ENCODE measurements around the gene ADM5. TPM values are rescaled to one million over a fixed set of nuclear protein-coding genes. Genes with fewer than 3 reads are reported as not detected.

Gene ADM5
- total RNA-seq, 1 experiment from 2014 or later = 1.4 TPM

GRCh38 chr19:49667473-49667872 is 21.9 kb upstream of the ADM5 start:
- no peak for DNase-seq
- H3K36me3 ChIP-seq (replicated peaks; ENCODE audit: control insufficient read depth, insufficient read depth, low read length) = peaks cover 14% of the 10 kb centered on the region
- no peaks in the 10 kb centered on the region for H3K27me3 ChIP-seq (ENCODE audit: control insufficient read depth, insufficient read depth, low read length)
- H3K4me3 ChIP-seq (ENCODE audit: insufficient read depth, low read depth, low read length) = no peak overlapping the region

DNA sequence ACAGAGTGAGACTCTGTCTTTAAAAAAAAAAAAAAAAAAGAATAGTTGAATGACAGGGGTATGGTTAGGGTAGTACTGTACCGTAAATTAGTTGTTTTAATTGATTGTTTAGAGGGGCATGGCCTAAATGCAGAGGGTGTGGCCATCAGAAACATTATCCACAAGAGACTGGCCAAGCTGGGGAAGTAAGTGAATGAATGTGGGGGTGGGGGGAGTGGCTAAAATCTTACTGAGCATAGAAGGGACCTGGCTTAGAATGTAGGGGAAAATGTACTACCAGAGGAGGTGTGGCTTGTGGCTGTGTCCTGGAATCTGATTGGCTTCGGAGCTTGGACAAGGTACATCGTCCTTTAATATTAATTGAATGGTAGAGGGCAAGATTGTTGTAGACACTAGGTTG is 19.9 kb upstream of the ADM5 start:
- H3K36me3 ChIP-seq (replicated peaks; ENCODE audit: control insufficient read depth, insufficient read depth, low read length) = peaks cover 12% of the 10 kb centered on the region
- H3K27me3 ChIP-seq (ENCODE audit: control insufficient read depth, insufficient read depth, low read length) = no peaks in the 10 kb centered on the region
- no peak for DNase-seq
- H3K4me3 ChIP-seq (ENCODE audit: insufficient read depth, low read depth, low read length) = no peak overlapping the region

- Histone ChIP-seq H3K27me3 (ENCODE audit: control insufficient read depth, insufficient read depth, low read length) (no peaks in the 10 kb centered on the region), H3K4me3 (ENCODE audit: insufficient read depth, low read depth, low read length) (peak overlapping the region; percentile 21), H3K36me3 (replicated peaks; ENCODE audit: control insufficient read depth, insufficient read depth, low read length) (peaks cover 9% of the 10 kb centered on the region)
- peak; percentile 96 for DNase-seq
Observed at GRCh38 chr19:49672131-49672919, 17.1 kb upstream of the ADM5 start.

- Histone ChIP-seq H3K27me3 (ENCODE audit: control insufficient read depth, insufficient read depth, low read length) (no peaks in the 10 kb centered on the region), H3K4me3 (ENCODE audit: insufficient read depth, low read depth, low read length) (peak overlapping the region; percentile 55), H3K36me3 (replicated peaks; ENCODE audit: control insufficient read depth, insufficient read depth, low read length) (peaks cover 7% of the 10 kb centered on the region)
- peak; percentile 94 for DNase-seq
Observed at GRCh38 chr19:49676136-49676783, 13.1 kb upstream of the ADM5 start.

DNA sequence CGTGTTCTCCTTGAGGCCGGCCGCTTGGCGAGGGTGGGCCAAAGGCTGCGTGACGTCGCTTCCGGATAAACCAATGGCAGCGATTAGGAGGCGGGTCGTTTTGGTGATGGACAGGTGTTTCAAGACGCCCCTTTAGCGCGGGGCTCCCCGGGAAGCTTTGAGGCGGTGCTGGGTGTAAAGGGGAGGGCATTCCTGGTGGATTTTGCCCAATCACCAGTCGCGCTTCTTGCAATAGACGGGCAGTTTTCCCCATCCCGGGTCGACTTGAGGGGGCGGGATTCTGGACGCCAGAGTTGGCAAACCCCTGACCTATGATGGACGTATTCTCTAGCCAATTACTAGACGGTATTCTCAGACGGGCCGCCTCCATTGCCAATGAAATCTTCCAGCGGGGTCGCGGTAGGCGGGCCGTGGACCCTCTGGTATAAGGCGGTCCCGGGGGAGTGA is 12.6 kb upstream of the ADM5 start:
- peak; percentile 98 for DNase-seq
- H3K36me3 ChIP-seq (replicated peaks; ENCODE audit: control insufficient read depth, insufficient read depth, low read length) = peaks cover 9% of the 10 kb centered on the region
- H3K27me3 ChIP-seq (ENCODE audit: control insufficient read depth, insufficient read depth, low read length) = no peaks in the 10 kb centered on the region
- H3K4me3 ChIP-seq (ENCODE audit: insufficient read depth, low read depth, low read length) = peak overlapping the region; percentile 100

DNA sequence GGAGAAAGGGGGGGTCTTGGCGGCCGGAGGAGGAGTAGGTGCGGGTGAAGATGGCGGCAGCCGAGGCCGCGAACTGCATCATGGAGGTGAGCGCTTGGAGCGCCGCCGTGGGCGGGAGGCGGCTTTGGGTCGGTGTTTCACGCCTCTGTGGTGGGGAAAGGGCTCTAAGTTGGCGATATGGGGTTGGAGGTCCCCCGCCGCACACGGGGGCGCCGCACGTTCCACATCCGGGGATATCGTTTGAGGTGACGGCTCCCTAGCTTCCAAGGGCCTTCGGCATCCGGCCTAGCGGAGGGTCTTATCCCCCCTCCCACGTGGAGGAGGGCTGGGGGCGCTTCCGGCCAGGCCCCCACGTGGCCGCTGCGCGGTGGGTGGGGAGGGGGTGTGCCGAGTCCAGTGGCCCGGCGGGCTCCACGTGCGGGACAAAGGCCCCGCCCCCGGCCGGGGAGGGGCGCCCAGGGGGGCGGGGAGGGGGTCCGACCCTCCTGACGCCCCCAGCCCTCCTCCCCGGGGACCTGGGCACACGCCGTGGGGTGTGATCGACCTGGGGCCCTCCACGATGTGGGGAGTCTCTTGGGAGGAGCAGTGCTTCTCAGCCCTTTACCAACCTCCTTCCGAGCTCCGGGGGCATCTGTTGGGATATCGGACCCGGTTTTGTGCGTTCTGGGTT is 12.0 kb upstream of the ADM5 start, which contains the start of gene PRMT1:
Gene PRMT1 (plus strand): TSS at position 41 of the 670 bp plus-strand sequence. CDS start 10 bp downstream, at position 51.
- Histone ChIP-seq H3K36me3 (replicated peaks; ENCODE audit: control insufficient read depth, insufficient read depth, low read length) (peaks cover 14% of the 10 kb centered on the region), H3K4me3 (ENCODE audit: insufficient read depth, low read depth, low read length) (peak within 1 kb of the TSS; percentile 100), H3K27me3 (ENCODE audit: control insufficient read depth, insufficient read depth, low read length) (no peaks in the 10 kb centered on the region)
- DNase-seq = peak; percentile 90

DNA sequence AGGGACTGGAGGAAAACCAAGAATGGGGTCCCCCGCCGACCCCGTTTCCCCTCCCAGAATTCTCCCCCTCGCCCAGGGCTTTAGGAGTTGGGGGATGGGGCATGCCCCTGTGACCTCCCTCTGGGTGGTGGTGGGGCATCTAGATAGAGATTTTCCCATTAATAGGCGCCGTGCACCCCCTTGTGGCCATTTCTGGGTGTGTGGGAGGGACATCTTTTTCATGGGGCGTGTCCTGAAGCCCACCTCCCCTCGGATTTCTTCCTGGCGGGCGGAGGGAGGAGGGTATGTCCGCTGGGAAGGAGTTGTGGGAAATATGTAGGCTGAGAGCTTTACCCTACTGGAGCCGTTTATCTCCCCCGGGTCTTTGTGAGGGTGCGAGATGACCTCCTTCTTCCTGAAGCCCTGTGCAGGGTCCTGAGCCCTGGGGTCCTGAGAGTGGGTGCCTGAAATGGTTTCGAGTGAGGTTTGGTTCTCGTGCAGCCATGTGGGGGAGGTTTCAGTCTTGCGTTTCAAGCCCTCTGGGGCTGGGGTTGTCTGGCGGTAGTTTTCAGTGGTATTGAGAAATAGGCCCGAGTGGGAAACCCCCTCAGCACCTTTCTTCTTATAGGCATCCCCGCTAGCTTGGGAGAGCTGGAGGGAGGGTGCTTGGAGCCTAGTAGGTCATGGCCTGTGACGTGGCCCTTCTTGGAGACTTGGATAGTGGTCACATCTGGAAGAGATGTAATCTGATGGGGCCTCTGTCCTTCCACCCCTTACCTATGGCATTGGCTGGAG is 11.3 kb upstream of the ADM5 start:
- peak; percentile 88 for DNase-seq
- Histone ChIP-seq H3K27me3 (ENCODE audit: control insufficient read depth, insufficient read depth, low read length) (no peaks in the 10 kb centered on the region), H3K4me3 (ENCODE audit: insufficient read depth, low read depth, low read length) (peak overlapping the region; percentile 100), H3K36me3 (replicated peaks; ENCODE audit: control insufficient read depth, insufficient read depth, low read length) (peaks cover 16% of the 10 kb centered on the region)

GRCh38 chr19:49678985-49679770 is 10.2 kb upstream of the ADM5 start:
- no peak overlapping the region for H3K4me3 ChIP-seq (ENCODE audit: insufficient read depth, low read depth, low read length)

GRCh38 chr19:49679771-49680413 is 9.5 kb upstream of the ADM5 start:
- H3K4me3 ChIP-seq (ENCODE audit: insufficient read depth, low read depth, low read length) = no peak overlapping the region
- peaks cover 17% of the 10 kb centered on the region for H3K36me3 ChIP-seq (replicated peaks; ENCODE audit: control insufficient read depth, insufficient read depth, low read length)
- peak; percentile 51 for DNase-seq
- no peaks in the 10 kb centered on the region for H3K27me3 ChIP-seq (ENCODE audit: control insufficient read depth, insufficient read depth, low read length)

More at GRCh38 chr19:49678985-49679770, 10.2 kb upstream of the ADM5 start:
- no peak for DNase-seq
- Histone ChIP-seq H3K36me3 (replicated peaks; ENCODE audit: control insufficient read depth, insufficient read depth, low read length) (peaks cover 14% of the 10 kb centered on the region), H3K27me3 (ENCODE audit: control insufficient read depth, insufficient read depth, low read length) (no peaks in the 10 kb centered on the region)

- no peak overlapping the region for H3K4me3 ChIP-seq (ENCODE audit: insufficient read depth, low read depth, low read length)
- no peaks in the 10 kb centered on the region for H3K27me3 ChIP-seq (ENCODE audit: control insufficient read depth, insufficient read depth, low read length)
- peak; percentile 100 for DNase-seq
- peaks cover 24% of the 10 kb centered on the region for H3K36me3 ChIP-seq (replicated peaks; ENCODE audit: control insufficient read depth, insufficient read depth, low read length)
Observed at GRCh38 chr19:49680421-49681351, 8.7 kb upstream of the ADM5 start.

GRCh38 chr19:49681830-49682229 is 7.6 kb upstream of the ADM5 start:
- no peak overlapping the region for H3K4me3 ChIP-seq (ENCODE audit: insufficient read depth, low read depth, low read length)
- H3K36me3 ChIP-seq (replicated peaks; ENCODE audit: control insufficient read depth, insufficient read depth, low read length) = peaks cover 30% of the 10 kb centered on the region
- no peak for DNase-seq
- H3K27me3 ChIP-seq (ENCODE audit: control insufficient read depth, insufficient read depth, low read length) = no peaks in the 10 kb centered on the region

DNA sequence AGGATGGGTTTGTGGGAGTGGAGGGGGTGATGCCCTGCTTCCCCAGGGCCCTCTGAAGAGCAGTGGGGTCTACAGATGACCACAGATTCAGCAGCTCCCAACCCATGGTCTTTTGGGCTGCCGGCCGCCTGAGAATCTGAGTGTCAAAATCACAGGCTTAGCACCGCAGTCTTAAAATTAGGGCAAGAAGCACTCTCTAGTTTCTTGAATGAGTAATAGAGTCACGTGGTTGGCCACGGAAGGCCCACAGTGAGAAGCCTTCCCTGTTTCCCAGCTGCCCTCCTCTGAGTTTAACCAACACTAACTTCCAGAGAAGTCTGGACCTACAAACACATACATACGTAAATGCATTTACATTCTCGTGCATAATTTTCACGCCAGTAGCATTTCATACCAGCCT is 7.1 kb upstream of the ADM5 start:
- H3K4me3 ChIP-seq (ENCODE audit: insufficient read depth, low read depth, low read length) = no peak overlapping the region
- no peaks in the 10 kb centered on the region for H3K27me3 ChIP-seq (ENCODE audit: control insufficient read depth, insufficient read depth, low read length)
- H3K36me3 ChIP-seq (replicated peaks; ENCODE audit: control insufficient read depth, insufficient read depth, low read length) = peaks cover 32% of the 10 kb centered on the region
- no peak for DNase-seq
